Bronchial epithelial cell (primary cell): Measurements from ENCODE around the gene TENM3. TPM values are rescaled to one million over a fixed set of nuclear protein-coding genes. Genes with fewer than 3 reads are reported as not detected.

Source experiments
- DNase-seq: peaks from one replicate; pipeline ENCODE4 v3.0.0-alpha.2; 2010; ENCODE audit warnings: low read depth
- FAIRE-seq: peaks from 2 replicates; lab custom pipeline; 2011; peaks lifted over from hg19 to GRCh38; lab: Jason Lieb, UNC
- H3K27me3 ChIP-seq: 2 replicates; pipeline ENCODE4 v1.5.1; 2011; ENCODE audit warnings: low read length; ENCODE audit not compliant: control insufficient read depth, insufficient read depth
- H3K36me3 ChIP-seq: 2 replicates; pipeline ENCODE4 v1.5.1; 2011; ENCODE audit warnings: low read length; ENCODE audit not compliant: control insufficient read depth, insufficient read depth
- H3K4me3 ChIP-seq: 2 replicates; pipeline ENCODE4 v1.5.1; 2011; ENCODE audit warnings: mild to moderate bottlenecking, low read depth, low read length, control low read depth
- CTCF ChIP-seq: IDR thresholded peaks from 2 replicates; pipeline ENCODE4 v1.5.1; 2011; ENCODE audit warnings: mild to moderate bottlenecking, moderate library complexity, low read length, control low read depth, inconsistent platforms; ENCODE audit not compliant: insufficient read depth, severe bottlenecking
- total RNA-seq: library from RNA; depleted of rRNA; stranded (reverse); fragments of >200 nt; gene quantifications from 2 replicates; pipeline ENCODE4 v1.2.1, GENCODE V29; 2014

Gene TENM3
- total RNA-seq, 1 donor from 2014 or later = 1.3 TPM

- Histone ChIP-seq H3K27me3 (no peaks in the 10 kb centered on the region), H3K36me3 (no peaks in the 10 kb centered on the region), H3K4me3 (no peak overlapping the region)
- no peak for TF ChIP-seq CTCF
- DNase-seq (peak; percentile 2), FAIRE-seq (no peak)
Observed at GRCh38 chr4:182318256-182318655, 75.1 kb downstream of the TENM3 start.

GRCh38 chr4:182320092-182320491 lies 76.9 kb downstream of the TENM3 start:
- TF ChIP-seq CTCF = no peak
- Histone ChIP-seq H3K4me3 (no peak overlapping the region), H3K27me3 (no peaks in the 10 kb centered on the region), H3K36me3 (no peaks in the 10 kb centered on the region)
- no peak for DNase-seq
- no peak for FAIRE-seq

- no peak for FAIRE-seq
- TF ChIP-seq CTCF = no peak
- H3K27me3 ChIP-seq = no peaks in the 10 kb centered on the region
- no peak for DNase-seq
- no peak overlapping the region for H3K4me3 ChIP-seq
- no peaks in the 10 kb centered on the region for H3K36me3 ChIP-seq
Observed at GRCh38 chr4:182320580-182320979, 77.4 kb downstream of the TENM3 start.

GRCh38 chr4:182324282-182324681 lies 81.1 kb downstream of the TENM3 start:
- no peak for TF ChIP-seq CTCF
- DNase-seq = no peak
- H3K36me3 ChIP-seq = no peaks in the 10 kb centered on the region
- H3K27me3 ChIP-seq = no peaks in the 10 kb centered on the region
- H3K4me3 ChIP-seq = no peak overlapping the region
- FAIRE-seq = no peak

DNA sequence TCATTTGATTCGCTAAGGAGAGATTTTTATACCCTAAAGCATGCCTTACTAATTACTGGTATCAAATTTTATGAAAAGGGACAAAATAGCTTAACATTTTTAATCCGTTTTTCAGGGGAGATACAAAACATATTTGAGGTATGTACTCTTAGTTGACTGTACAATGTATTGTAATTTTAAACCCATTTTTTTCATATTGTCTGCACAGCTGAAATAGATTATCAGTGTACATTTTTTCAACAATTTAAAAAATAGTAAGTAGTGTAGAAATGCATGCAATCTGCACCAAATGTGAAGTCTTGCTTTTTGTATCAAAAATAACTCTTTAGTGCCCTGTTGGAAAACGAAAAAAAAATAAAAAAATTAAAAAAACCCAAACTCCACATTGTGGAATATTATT lies 82.2 kb downstream of the TENM3 start:
- Histone ChIP-seq H3K36me3 (no peaks in the 10 kb centered on the region), H3K27me3 (no peaks in the 10 kb centered on the region), H3K4me3 (no peak overlapping the region)
- DNase-seq = no peak
- no peak for FAIRE-seq
- TF ChIP-seq CTCF = no peak

- Histone ChIP-seq H3K36me3 (no peaks in the 10 kb centered on the region), H3K27me3 (no peaks in the 10 kb centered on the region), H3K4me3 (no peak overlapping the region)
- no peak for DNase-seq
- FAIRE-seq = no peak
- no peak for TF ChIP-seq CTCF
Observed at GRCh38 chr4:182325848-182326255, 82.7 kb downstream of the TENM3 start.
